ENCODE data around the gene IL17B. TPM values are rescaled to one million over a fixed set of nuclear protein-coding genes. Genes with fewer than 3 reads are reported as not detected.

IL17B gene
- total and polyA plus RNA-seq, 2 of the 13 experiments (the other 11 are each of a cell fraction or from before 2014, with no cell fraction given), result 0.29 to 2.6 TPM

GRCh38 chr5:149345147-149345891 is 33.8 kb downstream of the IL17B start, which contains the start of gene GRPEL2 (continued):
- TF ChIP-seq, protein P1, sequence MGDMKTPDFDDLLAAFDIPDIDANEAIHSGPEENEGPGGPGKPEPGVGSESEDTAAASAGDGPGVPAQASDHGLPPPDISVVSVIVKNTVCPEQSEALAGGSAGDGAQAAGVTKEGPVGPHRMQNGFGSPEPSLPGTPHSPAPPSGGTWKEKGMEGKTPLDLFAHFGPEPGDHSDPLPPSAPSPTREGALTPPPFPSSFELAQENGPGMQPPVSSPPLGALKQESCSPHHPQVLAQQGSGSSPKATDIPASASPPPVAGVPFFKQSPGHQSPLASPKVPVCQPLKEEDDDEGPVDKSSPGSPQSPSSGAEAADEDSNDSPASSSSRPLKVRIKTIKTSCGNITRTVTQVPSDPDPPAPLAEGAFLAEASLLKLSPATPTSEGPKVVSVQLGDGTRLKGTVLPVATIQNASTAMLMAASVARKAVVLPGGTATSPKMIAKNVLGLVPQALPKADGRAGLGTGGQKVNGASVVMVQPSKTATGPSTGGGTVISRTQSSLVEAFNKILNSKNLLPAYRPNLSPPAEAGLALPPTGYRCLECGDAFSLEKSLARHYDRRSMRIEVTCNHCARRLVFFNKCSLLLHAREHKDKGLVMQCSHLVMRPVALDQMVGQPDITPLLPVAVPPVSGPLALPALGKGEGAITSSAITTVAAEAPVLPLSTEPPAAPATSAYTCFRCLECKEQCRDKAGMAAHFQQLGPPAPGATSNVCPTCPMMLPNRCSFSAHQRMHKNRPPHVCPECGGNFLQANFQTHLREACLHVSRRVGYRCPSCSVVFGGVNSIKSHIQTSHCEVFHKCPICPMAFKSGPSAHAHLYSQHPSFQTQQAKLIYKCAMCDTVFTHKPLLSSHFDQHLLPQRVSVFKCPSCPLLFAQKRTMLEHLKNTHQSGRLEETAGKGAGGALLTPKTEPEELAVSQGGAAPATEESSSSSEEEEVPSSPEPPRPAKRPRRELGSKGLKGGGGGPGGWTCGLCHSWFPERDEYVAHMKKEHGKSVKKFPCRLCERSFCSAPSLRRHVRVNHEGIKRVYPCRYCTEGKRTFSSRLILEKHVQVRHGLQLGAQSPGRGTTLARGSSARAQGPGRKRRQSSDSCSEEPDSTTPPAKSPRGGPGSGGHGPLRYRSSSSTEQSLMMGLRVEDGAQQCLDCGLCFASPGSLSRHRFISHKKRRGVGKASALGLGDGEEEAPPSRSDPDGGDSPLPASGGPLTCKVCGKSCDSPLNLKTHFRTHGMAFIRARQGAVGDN (CRISPR knock-in tag; IDR thresholded peaks at IDR 0.05), result peak; percentile 99
- TF ChIP-seq U2AF2 (IDR thresholded peaks at IDR 0.05; ENCODE audit: low read depth, low read length) (no peak), YEATS2 (CRISPR knock-in tag; IDR thresholded peaks at IDR 0.05; ENCODE audit: borderline replicate concordance) (peak; percentile 95), ADNP (CRISPR knock-in tag; IDR thresholded peaks at IDR 0.05) (peak; percentile 88; the same call in 1 of the 2 replicates), ZNF441 (CRISPR knock-in tag; IDR thresholded peaks at IDR 0.05; ENCODE audit: borderline replicate concordance) (peak; percentile 39; the same call in 1 of the 2 replicates), ZKSCAN5 (CRISPR knock-in tag; IDR thresholded peaks at IDR 0.05) (no peak), NFATC3 (CRISPR knock-in tag; IDR thresholded peaks at IDR 0.05) (peak; percentile 95), ZNF337 (CRISPR knock-in tag; IDR thresholded peaks at IDR 0.05; ENCODE audit: borderline replicate concordance, low read depth) (0 out of 2 replicates have a peak, but pooled peaks have one; percentile 89), TMF1 (CRISPR knock-in tag; IDR thresholded peaks at IDR 0.05; ENCODE audit: low read depth) (no peak), HNRNPLL (IDR thresholded peaks at IDR 0.05; ENCODE audit: low read depth, low read length, poor library complexity, severe bottlenecking) (peak; percentile 79), ZFP82 (CRISPR knock-in tag; IDR thresholded peaks at IDR 0.05; ENCODE audit: borderline replicate concordance) (peak; percentile 75; the same call in 1 of the 2 replicates), TFE3 (CRISPR knock-in tag; IDR thresholded peaks at IDR 0.05) (peak; percentile 57), ASH2L (IDR thresholded peaks at IDR 0.05; ENCODE audit: insufficient read length, low read depth, low read length) (peak; percentile 87), SRSF1 (optimal IDR thresholded peaks at IDR 0.05; ENCODE audit: low read depth, low read length) (peak; percentile 84), ZNF776 (CRISPR knock-in tag; IDR thresholded peaks at IDR 0.05) (no peak), ZNF749 (CRISPR knock-in tag; IDR thresholded peaks at IDR 0.05; ENCODE audit: borderline replicate concordance) (peak; percentile 94; the same call in 1 of the 2 replicates)
- TF ChIP-seq, protein P2, sequence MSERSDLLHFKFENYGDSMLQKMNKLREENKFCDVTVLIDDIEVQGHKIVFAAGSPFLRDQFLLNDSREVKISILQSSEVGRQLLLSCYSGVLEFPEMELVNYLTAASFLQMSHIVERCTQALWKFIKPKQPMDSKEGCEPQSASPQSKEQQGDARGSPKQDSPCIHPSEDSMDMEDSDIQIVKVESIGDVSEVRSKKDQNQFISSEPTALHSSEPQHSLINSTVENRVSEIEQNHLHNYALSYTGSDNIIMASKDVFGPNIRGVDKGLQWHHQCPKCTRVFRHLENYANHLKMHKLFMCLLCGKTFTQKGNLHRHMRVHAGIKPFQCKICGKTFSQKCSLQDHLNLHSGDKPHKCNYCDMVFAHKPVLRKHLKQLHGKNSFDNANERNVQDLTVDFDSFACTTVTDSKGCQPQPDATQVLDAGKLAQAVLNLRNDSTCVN (CRISPR knock-in tag; IDR thresholded peaks at IDR 0.05; ENCODE audit: borderline replicate concordance), result peak; percentile 41; the same call in 1 of the 2 replicates
- TF ChIP-seq, protein P3, sequence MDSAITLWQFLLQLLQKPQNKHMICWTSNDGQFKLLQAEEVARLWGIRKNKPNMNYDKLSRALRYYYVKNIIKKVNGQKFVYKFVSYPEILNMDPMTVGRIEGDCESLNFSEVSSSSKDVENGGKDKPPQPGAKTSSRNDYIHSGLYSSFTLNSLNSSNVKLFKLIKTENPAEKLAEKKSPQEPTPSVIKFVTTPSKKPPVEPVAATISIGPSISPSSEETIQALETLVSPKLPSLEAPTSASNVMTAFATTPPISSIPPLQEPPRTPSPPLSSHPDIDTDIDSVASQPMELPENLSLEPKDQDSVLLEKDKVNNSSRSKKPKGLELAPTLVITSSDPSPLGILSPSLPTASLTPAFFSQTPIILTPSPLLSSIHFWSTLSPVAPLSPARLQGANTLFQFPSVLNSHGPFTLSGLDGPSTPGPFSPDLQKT (CRISPR knock-in tag; IDR thresholded peaks at IDR 0.05; ENCODE audit: borderline replicate concordance), result peak; percentile 88; the same call in 1 of the 2 replicates
